SU-DHL-6 (cell line): ENCODE data around the gene BMERB1.

Experiments
- EZH2phosphoT487 ChIP-seq: fragments of 200-600 bp; sonication (generic), shearing (Covaris generic); conservative IDR thresholded peaks from 2 replicates; pipeline ENCODE4 v1.6.1; 2018; ENCODE audit warnings: mild to moderate bottlenecking, antibody characterized with exemption, low read length, moderate library complexity, mixed read lengths
- TF ChIP-seq, protein P1 (sequence below): fragments of 200-600 bp; sonication (generic); IDR thresholded peaks from one replicate; pipeline ENCODE4 v1.5.1; 2017; ENCODE audit warnings: antibody characterized with exemption, mild to moderate bottlenecking, low read length, moderate library complexity; ENCODE audit not compliant: insufficient read depth, poor library complexity, severe bottlenecking

DNA sequence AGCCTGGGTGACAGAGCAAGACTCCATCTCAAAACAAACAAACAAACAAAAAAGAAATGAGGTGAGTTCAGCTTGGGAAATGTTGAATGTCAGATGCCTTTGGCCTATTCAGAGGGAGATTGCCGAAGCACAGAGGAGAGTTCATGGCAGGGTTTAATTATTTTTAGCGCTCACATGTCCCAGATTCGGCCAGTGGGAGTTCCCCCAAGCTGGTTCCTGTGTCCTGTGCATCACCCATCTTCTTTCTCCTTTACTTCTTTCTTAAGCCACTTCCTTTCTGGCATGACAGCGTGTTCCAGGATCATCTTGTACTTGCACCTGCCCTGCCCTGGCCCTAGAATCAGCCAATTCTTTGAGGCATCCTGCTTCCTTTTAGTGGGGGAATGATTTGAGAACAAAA, 29.6 kb upstream of the BMERB1 start:
- TF ChIP-seq, protein P1, sequence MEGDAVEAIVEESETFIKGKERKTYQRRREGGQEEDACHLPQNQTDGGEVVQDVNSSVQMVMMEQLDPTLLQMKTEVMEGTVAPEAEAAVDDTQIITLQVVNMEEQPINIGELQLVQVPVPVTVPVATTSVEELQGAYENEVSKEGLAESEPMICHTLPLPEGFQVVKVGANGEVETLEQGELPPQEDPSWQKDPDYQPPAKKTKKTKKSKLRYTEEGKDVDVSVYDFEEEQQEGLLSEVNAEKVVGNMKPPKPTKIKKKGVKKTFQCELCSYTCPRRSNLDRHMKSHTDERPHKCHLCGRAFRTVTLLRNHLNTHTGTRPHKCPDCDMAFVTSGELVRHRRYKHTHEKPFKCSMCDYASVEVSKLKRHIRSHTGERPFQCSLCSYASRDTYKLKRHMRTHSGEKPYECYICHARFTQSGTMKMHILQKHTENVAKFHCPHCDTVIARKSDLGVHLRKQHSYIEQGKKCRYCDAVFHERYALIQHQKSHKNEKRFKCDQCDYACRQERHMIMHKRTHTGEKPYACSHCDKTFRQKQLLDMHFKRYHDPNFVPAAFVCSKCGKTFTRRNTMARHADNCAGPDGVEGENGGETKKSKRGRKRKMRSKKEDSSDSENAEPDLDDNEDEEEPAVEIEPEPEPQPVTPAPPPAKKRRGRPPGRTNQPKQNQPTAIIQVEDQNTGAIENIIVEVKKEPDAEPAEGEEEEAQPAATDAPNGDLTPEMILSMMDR = no peak
- TF ChIP-seq EZH2phosphoT487 = no peak
